ENCODE data around the gene RAET1E. TPM values are rescaled to one million over a fixed set of nuclear protein-coding genes. Genes with fewer than 3 reads are reported as not detected.

Gene RAET1E
- total and polyA plus RNA-seq, 8 donors: 0.19 to 2.6 TPM; not detected in 6

DNA sequence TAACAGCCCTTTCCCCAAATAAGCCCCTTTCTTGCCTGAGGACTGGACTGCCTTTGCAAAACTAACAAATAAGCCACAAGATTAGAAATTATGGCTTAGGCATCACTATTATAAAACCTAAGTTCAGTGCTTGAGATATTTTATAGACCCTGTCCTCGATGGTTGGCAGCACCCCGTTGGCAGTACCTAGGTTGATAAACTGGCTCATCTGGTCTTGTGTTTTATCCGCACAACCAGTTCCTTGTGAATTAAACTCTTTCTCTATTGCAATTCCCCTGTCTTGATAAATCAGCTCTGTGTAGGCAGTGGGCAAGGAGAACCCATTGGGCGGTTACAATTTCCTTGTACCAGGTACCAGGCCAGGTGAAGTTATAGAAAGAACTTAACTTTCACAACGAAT, 40.4 kb downstream of the RAET1E start:
- Histone ChIP-seq H3K9me3 (no peaks in the 10 kb centered on the region), H3K27ac (no peak overlapping the region), H3K4me3 (no peak overlapping the region), H3K36me3 (peaks cover 0 to 2% (median 0%) of the 10 kb centered on the region in 4 donors), H3K27me3 (no peaks in the 10 kb centered on the region), H3K4me1 (peaks cover 27 to 88% (median 57%) of the 10 kb centered on the region in 4 donors)
- intact Hi-C loops (cut with DNase I; ENCODE audit: low total_unique reads): no loop called here
- TF ChIP-seq CTCF (IDR thresholded peaks at IDR 0.05): no peak
- no peak for TF ChIP-seq POLR2A (IDR thresholded peaks at IDR 0.05)
- TF ChIP-seq POLR2AphosphoS5 (IDR thresholded peaks at IDR 0.05): no peak
- no peak for TF ChIP-seq EP300 (IDR thresholded peaks at IDR 0.05)
- no peak for DNase-seq
- WGBS, 5 donors: 74 to 89% (median 79%) methylated on average over 5 of the region's 5 CpGs

- WGBS, 5 donors: 77 to 88% (median 85%) methylated on average over 10 of the region's 10 CpGs
- peaks cover 16 to 88% (median 54%) of the 10 kb centered on the region in 4 donors for H3K4me1 ChIP-seq
Observed at GRCh38 chr6:149856256-149856994, 41.5 kb downstream of the RAET1E start.

GRCh38 chr6:149855741-149856140, 42.2 kb downstream of the RAET1E start:
- Histone ChIP-seq H3K9me3 (no peaks in the 10 kb centered on the region), H3K36me3 (peaks cover 0 to 11% (median 9%) of the 10 kb centered on the region in 4 donors), H3K4me1 (peaks cover 10 to 83% (median 49%) of the 10 kb centered on the region in 4 donors), H3K27me3 (no peaks in the 10 kb centered on the region), H3K27ac (peak overlapping the region in 3 of 5 donors; percentile 36 to 77 (median 77)), H3K4me3 (no peak overlapping the region)
- TF ChIP-seq POLR2AphosphoS5 (IDR thresholded peaks at IDR 0.05) (no peak), POLR2A (IDR thresholded peaks at IDR 0.05) (no peak), EP300 (IDR thresholded peaks at IDR 0.05) (no peak), CTCF (IDR thresholded peaks at IDR 0.05) (no peak)
- intact Hi-C loops (cut with DNase I; ENCODE audit: low total_unique reads): no loop called here
- WGBS, 5 donors: 41 to 68% (median 59%) methylated on average over 2 of the region's 2 CpGs
- no peak for DNase-seq

More at GRCh38 chr6:149856256-149856994, 41.5 kb downstream of the RAET1E start:
- intact Hi-C loops (cut with DNase I; ENCODE audit: low total_unique reads): no loop called here
- Histone ChIP-seq H3K27me3 (no peaks in the 10 kb centered on the region), H3K36me3 (peaks cover 0 to 10% (median 2%) of the 10 kb centered on the region in 4 donors), H3K9me3 (no peaks in the 10 kb centered on the region), H3K4me3 (no peak overlapping the region), H3K27ac (peak overlapping the region in 2 of 5 donors; percentile 20 to 77)
- no peak for DNase-seq
- TF ChIP-seq EP300 (IDR thresholded peaks at IDR 0.05) (no peak), POLR2A (IDR thresholded peaks at IDR 0.05) (no peak), CTCF (IDR thresholded peaks at IDR 0.05) (no peak), POLR2AphosphoS5 (IDR thresholded peaks at IDR 0.05) (no peak)

DNA sequence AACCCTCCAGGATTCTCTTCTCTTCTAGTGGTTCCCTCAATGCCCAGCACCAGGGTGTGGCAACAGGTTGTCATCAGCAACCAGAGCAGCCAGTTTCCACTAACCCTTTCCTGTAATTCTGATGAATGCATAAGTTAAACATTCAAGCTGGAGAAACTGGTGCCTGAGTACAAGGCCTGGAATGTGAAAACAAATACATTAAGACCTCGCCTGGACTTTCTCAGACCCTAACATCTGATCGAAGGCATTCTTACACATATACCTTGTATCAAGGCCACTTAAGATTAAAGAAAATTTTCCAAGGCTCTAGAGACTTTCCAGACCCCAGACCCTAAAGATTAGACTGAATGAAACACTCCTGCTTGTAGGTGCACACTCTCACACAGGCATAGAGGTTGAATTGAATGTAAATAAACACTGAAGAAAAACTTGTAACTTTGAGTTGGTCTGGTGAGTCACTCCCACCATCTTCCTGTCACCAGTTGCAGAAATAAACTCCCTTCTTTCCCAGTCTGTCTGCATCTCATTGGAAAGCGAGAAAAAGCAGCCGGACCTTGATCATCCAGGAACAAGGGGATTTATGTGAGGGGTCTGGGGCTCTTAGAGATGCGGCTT, 42.8 kb downstream of the RAET1E start:
- Histone ChIP-seq H3K4me3 (no peak overlapping the region), H3K4me1 (peaks cover 8 to 77% (median 43%) of the 10 kb centered on the region in 4 donors), H3K36me3 (peaks cover 0 to 12% (median 9%) of the 10 kb centered on the region in 4 donors), H3K27me3 (no peaks in the 10 kb centered on the region), H3K9me3 (no peaks in the 10 kb centered on the region), H3K27ac (peak overlapping the region in 3 of 5 donors; percentile 36 to 77 (median 77))
- no peak for TF ChIP-seq EP300 (IDR thresholded peaks at IDR 0.05)
- TF ChIP-seq CTCF (IDR thresholded peaks at IDR 0.05): no peak
- peak in 1 of 3 donors; percentile 41 for TF ChIP-seq POLR2AphosphoS5 (IDR thresholded peaks at IDR 0.05)
- no peak for TF ChIP-seq POLR2A (IDR thresholded peaks at IDR 0.05)
- peak; percentile 42 to 85 for DNase-seq
- WGBS, 5 donors: 58 to 68% (median 60%) methylated on average over 5 of the region's 5 CpGs
- intact Hi-C loops (cut with DNase I; ENCODE audit: low total_unique reads): no loop called here
